VCaP (cell line): Measurements from ENCODE around the gene JADE2.

ENCODE experiments used
- H3K27ac ChIP-seq: fragments of 450-650 bp; 2 replicates; pipeline ENCODE4 v1.5.1; 2017
- CTCF ChIP-seq: fragments of 450-650 bp; conservative IDR thresholded peaks from 2 replicates; pipeline ENCODE4 v1.5.1; 2017; ENCODE audit warnings: mild to moderate bottlenecking, moderate library complexity

Gene JADE2

DNA sequence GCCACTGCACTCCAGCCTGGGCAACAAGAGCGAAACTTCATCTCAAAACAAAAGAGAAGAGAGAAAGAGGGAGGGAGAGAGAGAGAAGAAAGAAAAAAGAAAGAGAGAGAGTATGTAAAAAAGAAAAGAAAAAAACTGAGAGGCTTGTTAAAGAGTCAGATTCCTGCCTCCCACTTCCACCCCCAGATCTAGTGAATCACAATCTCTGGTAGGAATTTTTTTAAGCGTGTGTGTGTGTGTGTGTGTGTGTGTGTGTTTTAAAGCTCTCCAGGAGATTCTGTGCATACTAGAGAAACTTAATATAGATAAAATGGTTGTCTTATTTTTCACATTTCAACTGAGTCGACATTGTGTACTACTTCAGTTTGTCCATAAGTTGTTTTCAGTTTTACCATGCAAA lies 75.1 kb downstream of the JADE2 start:
- H3K27ac ChIP-seq, result no peak overlapping the region
- TF ChIP-seq CTCF, result no peak

DNA sequence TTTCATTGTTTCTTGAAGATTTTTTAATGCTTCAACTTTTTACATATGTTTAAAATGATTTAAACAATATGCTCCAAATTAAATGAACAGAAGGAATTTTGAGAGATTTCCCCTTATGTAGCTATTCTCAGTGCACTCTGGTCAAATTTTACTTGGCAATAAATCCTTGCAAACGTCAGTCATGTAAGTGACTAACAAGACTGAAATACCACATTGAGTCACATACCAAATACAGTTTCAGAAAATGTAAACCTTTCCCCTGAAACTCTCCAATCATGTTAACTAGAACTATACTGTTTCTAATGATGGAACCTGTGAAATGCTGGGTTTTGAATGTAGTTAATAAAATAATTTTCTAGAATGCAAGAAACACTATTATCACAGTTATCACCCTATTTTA lies 77.6 kb downstream of the JADE2 start:
- TF ChIP-seq CTCF, result no peak
- H3K27ac ChIP-seq, result no peak overlapping the region

- no peak for TF ChIP-seq CTCF
- no peak overlapping the region for H3K27ac ChIP-seq
These were observed 79.4 kb downstream of the JADE2 start for GRCh38 chr5:134604908-134605307.

DNA sequence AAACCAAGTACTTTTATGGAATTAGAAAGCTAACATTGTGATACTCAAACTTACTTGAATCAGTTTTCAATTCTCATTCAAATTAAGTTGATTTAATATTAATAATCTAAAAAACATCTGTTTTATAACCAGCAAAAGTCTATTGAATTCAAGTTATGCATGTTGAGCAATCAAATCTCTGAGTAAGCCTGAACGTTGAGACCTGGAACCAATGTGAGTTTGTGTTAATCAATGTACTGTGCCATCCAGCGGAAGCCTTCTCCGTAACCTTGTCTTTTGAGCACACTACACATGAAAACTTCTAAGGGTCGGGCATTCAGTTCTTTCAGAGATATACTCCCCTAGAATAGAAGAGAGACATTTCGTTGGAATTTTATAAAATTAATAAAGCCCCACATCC lies 81.3 kb downstream of the JADE2 start:
- no peak for TF ChIP-seq CTCF
- H3K27ac ChIP-seq, result no peak overlapping the region

- H3K27ac ChIP-seq, result no peak overlapping the region
- TF ChIP-seq CTCF, result no peak
These were observed 83.1 kb downstream of the JADE2 start for GRCh38 chr5:134608555-134608954.

- H3K27ac ChIP-seq, result no peak overlapping the region
These were observed 83.9 kb downstream of the JADE2 start for GRCh38 chr5:134609232-134609851.

GRCh38 chr5:134610725-134611124 lies 85.3 kb downstream of the JADE2 start:
- H3K27ac ChIP-seq, result no peak overlapping the region
- TF ChIP-seq CTCF, result no peak

More at GRCh38 chr5:134609232-134609851, 83.9 kb downstream of the JADE2 start:
- TF ChIP-seq CTCF, result no peak

DNA sequence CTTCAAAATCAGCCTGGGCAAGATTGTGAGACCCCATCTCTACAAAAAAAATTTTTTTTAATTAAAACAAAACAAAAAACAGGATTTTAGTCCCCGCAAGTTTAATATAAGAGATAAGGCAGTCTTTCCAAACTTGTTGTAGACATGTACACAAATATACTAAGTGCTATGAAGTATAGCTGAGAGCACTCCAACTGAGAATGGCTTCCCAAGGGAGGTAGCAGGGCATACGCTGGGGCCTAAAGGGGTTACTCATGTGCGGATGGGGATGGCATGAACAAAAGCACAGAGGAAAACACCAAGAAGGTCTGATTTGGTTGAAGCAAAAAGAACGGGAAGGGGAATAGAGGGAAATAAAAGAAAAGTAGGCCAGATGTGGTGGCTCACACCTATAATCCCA lies 86.0 kb downstream of the JADE2 start:
- TF ChIP-seq CTCF, result no peak
- H3K27ac ChIP-seq, result no peak overlapping the region
